Neural cell (in vitro differentiated cells): ENCODE data around the gene AMZ2.
"Not testable (repeated sequence)": the region's sequence is repeated elsewhere in the genome, so short reads cannot be mapped to it uniquely, and the experiment has no call there.

ENCODE experiments used
- EP300 ChIP-seq: fragments of 450-650 bp; conservative IDR thresholded peaks from 2 replicates; pipeline ENCODE4 v1.6.1; 2014; ENCODE audit warnings: antibody characterized with exemption, mild to moderate bottlenecking, moderate library complexity; ENCODE audit not compliant: poor library complexity, severe bottlenecking
- EZH2 ChIP-seq: fragments of 200-600, 300-800 bp; shearing (Covaris generic), sonication (generic); IDR thresholded peaks from 2 replicates; pipeline ENCODE4 v1.6.1; 2014; ENCODE audit warnings: antibody characterized with exemption, low read length, borderline replicate concordance, mild to moderate bottlenecking; ENCODE audit not compliant: insufficient read depth, poor library complexity, severe bottlenecking
- MXI1 ChIP-seq: fragments of 450-650 bp; conservative IDR thresholded peaks from 2 replicates; pipeline ENCODE4 v1.6.1; 2014; ENCODE audit warnings: antibody characterized with exemption, mild to moderate bottlenecking; ENCODE audit not compliant: poor library complexity, severe bottlenecking
- POLR2AphosphoS5 ChIP-seq: IDR thresholded peaks from 2 replicates; pipeline ENCODE4 v1.6.1; 2012
- RAD21 ChIP-seq: fragments of 450-650 bp; conservative IDR thresholded peaks from 2 replicates; pipeline ENCODE4 v1.6.1; 2014; ENCODE audit warnings: antibody characterized with exemption, mild to moderate bottlenecking, moderate library complexity
- REST ChIP-seq: IDR thresholded peaks from 2 replicates; pipeline ENCODE4 v1.6.1; 2012; ENCODE audit warnings: borderline replicate concordance
- SMC3 ChIP-seq: fragments of 450-650 bp; conservative IDR thresholded peaks from 2 replicates; pipeline ENCODE4 v1.6.1; 2014; ENCODE audit warnings: antibody characterized with exemption, mild to moderate bottlenecking, moderate library complexity; ENCODE audit not compliant: poor library complexity
- TAF1 ChIP-seq: IDR thresholded peaks from 2 replicates; pipeline ENCODE4 v1.6.1; 2012; ENCODE audit warnings: low read depth
- TF ChIP-seq, protein P1 (sequence below): fragments of 450-650 bp; IDR thresholded peaks from 2 replicates; pipeline ENCODE4 v1.5.1; 2014; ENCODE audit warnings: antibody characterized with exemption, mild to moderate bottlenecking, moderate library complexity; ENCODE audit not compliant: poor library complexity, severe bottlenecking

DNA sequence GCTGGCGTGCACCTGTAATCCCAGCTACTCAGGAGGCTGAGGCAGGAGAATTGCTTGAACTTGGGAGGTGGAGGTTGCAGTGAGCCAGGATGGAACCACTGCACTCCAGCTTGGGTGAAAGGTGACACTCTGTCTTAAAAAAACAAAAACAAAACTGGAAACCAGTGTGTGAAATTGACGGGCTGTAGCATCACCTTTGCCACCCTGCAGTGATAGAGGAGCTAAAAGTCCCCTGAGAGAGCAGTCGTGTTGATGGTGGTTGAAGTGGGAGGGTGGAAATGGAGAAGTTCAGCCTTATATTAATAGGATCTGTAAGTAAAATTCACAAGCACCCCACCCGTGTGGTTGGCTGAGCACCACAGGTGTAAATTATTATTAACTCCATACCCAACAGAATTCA, 22.8 kb upstream of the AMZ2 start:
- TF ChIP-seq, protein P1, sequence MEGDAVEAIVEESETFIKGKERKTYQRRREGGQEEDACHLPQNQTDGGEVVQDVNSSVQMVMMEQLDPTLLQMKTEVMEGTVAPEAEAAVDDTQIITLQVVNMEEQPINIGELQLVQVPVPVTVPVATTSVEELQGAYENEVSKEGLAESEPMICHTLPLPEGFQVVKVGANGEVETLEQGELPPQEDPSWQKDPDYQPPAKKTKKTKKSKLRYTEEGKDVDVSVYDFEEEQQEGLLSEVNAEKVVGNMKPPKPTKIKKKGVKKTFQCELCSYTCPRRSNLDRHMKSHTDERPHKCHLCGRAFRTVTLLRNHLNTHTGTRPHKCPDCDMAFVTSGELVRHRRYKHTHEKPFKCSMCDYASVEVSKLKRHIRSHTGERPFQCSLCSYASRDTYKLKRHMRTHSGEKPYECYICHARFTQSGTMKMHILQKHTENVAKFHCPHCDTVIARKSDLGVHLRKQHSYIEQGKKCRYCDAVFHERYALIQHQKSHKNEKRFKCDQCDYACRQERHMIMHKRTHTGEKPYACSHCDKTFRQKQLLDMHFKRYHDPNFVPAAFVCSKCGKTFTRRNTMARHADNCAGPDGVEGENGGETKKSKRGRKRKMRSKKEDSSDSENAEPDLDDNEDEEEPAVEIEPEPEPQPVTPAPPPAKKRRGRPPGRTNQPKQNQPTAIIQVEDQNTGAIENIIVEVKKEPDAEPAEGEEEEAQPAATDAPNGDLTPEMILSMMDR = not testable (repeated sequence)
- TF ChIP-seq SMC3, EZH2, TAF1, MXI1, POLR2AphosphoS5, EP300, REST, RAD21: not testable (repeated sequence)
